Glutamatergic neuron (in vitro differentiated cells): Measurements from ENCODE around the gene RBM18. TPM values are rescaled to one million over a fixed set of nuclear protein-coding genes. Genes with fewer than 3 reads are reported as not detected.

Experiments used
- DNase-seq: peaks from one replicate; pipeline ENCODE4 v3.0.0; 2022
- H3K27ac Mint-ChIP-seq: one replicate; pipeline ENCODE4 v1.8.0; 2020; ENCODE audit warnings: mild to moderate bottlenecking, mixed read lengths, inconsistent platforms; ENCODE audit not compliant: unreplicated experiment
- H3K27me3 Mint-ChIP-seq: one replicate; pipeline ENCODE4 v1.8.0; 2020; ENCODE audit warnings: mild to moderate bottlenecking, moderate library complexity, mixed read lengths, inconsistent platforms; ENCODE audit not compliant: unreplicated experiment
- H3K36me3 Mint-ChIP-seq: one replicate; pipeline ENCODE4 v1.8.0; 2020; ENCODE audit warnings: mild to moderate bottlenecking, mixed read lengths, inconsistent platforms; ENCODE audit not compliant: unreplicated experiment
- H3K4me1 Mint-ChIP-seq: one replicate; pipeline ENCODE4 v1.8.0; 2020; ENCODE audit warnings: mild to moderate bottlenecking, low read depth, mixed read lengths, inconsistent platforms; ENCODE audit not compliant: unreplicated experiment
- H3K4me3 Mint-ChIP-seq: one replicate; pipeline ENCODE4 v1.8.0; 2020; ENCODE audit warnings: mild to moderate bottlenecking, mixed read lengths, inconsistent platforms; ENCODE audit not compliant: unreplicated experiment
- H3K9me3 Mint-ChIP-seq: one replicate; pipeline ENCODE4 v1.8.0; 2020; ENCODE audit warnings: mild to moderate bottlenecking, moderate library complexity, mixed read lengths, inconsistent platforms; ENCODE audit not compliant: unreplicated experiment
- CTCF ChIP-seq: fragments of 200-600 bp; sonication (generic); IDR thresholded peaks from one replicate; pipeline ENCODE4 v1.5.0; 2021; ENCODE audit not compliant: partially characterized antibody, unreplicated experiment
- total RNA-seq: library from RNA; stranded (reverse); fragmentation: NEBNext Ultra II Directional; extraction: Animal tissue kit (Norgen Biotek cat#: 25700); gene quantifications from one replicate; pipeline ENCODE4 v1.2.1, GENCODE V29; 2021; ENCODE audit not compliant: unreplicated experiment

Gene RBM18
- total RNA-seq, 1 donor from 2014 or later = 27.3 TPM

- Mint-ChIP-seq H3K4me3 (no peak overlapping the region), H3K36me3 (no peaks in the 10 kb centered on the region), H3K9me3 (no peaks in the 10 kb centered on the region), H3K27ac (no peak overlapping the region), H3K4me1 (no peaks in the 10 kb centered on the region), H3K27me3 (no peaks in the 10 kb centered on the region)
- DNase-seq = no peak
- no peak for TF ChIP-seq CTCF
Observed at GRCh38 chr9:122248448-122248865, 16.2 kb downstream of the RBM18 start.

GRCh38 chr9:122246666-122247065 lies 18.0 kb downstream of the RBM18 start:
- Mint-ChIP-seq H3K36me3 (no peaks in the 10 kb centered on the region), H3K9me3 (no peaks in the 10 kb centered on the region), H3K4me1 (no peaks in the 10 kb centered on the region)

GRCh38 chr9:122244349-122244748 lies 20.3 kb downstream of the RBM18 start:
- no peaks in the 10 kb centered on the region for H3K9me3 Mint-ChIP-seq
- no peak overlapping the region for H3K27ac Mint-ChIP-seq
- no peak for DNase-seq
- H3K27me3 Mint-ChIP-seq = no peaks in the 10 kb centered on the region
- no peaks in the 10 kb centered on the region for H3K36me3 Mint-ChIP-seq
- no peaks in the 10 kb centered on the region for H3K4me1 Mint-ChIP-seq
- TF ChIP-seq CTCF = no peak
- no peak overlapping the region for H3K4me3 Mint-ChIP-seq

More at GRCh38 chr9:122246666-122247065, 18.0 kb downstream of the RBM18 start:
- TF ChIP-seq CTCF = no peak
- Mint-ChIP-seq H3K27me3 (no peaks in the 10 kb centered on the region), H3K4me3 (no peak overlapping the region), H3K27ac (no peak overlapping the region)
- DNase-seq = no peak

- Mint-ChIP-seq H3K27me3 (no peaks in the 10 kb centered on the region), H3K9me3 (peaks cover 1% of the 10 kb centered on the region), H3K4me3 (no peak overlapping the region), H3K4me1 (peaks cover 12% of the 10 kb centered on the region), H3K36me3 (no peaks in the 10 kb centered on the region), H3K27ac (no peak overlapping the region)
- no peak for TF ChIP-seq CTCF
- DNase-seq = no peak
Observed at GRCh38 chr9:122239722-122240121, 24.9 kb downstream of the RBM18 start.

GRCh38 chr9:122236681-122237080 lies 28.0 kb downstream of the RBM18 start:
- DNase-seq = no peak
- Mint-ChIP-seq H3K4me1 (peaks cover 12% of the 10 kb centered on the region), H3K9me3 (peaks cover 4% of the 10 kb centered on the region), H3K36me3 (no peaks in the 10 kb centered on the region), H3K27me3 (peaks cover 2% of the 10 kb centered on the region), H3K4me3 (peak overlapping the region; percentile 43), H3K27ac (peak overlapping the region; percentile 73)
- TF ChIP-seq CTCF = no peak
